Osteoblast (primary cell): Measurements from ENCODE around the gene ENAH. TPM values are rescaled to one million over a fixed set of nuclear protein-coding genes. Genes with fewer than 3 reads are reported as not detected.

ENCODE experiments used
- DNase-seq: peaks from one replicate; pipeline ENCODE4 v3.0.0; 2011; ENCODE audit warnings: low spot score, mixed read lengths; ENCODE audit not compliant: insufficient read length; ENCODE audit errors: missing footprints
- H2AFZ ChIP-seq: 2 replicates; pipeline ENCODE4 v1.6.0; 2011; ENCODE audit warnings: mild to moderate bottlenecking, low read length
- H3K27ac ChIP-seq: 2 replicates; pipeline ENCODE4 v1.5.1; 2011; ENCODE audit warnings: mild to moderate bottlenecking, low read depth, low read length, moderate library complexity
- H3K27me3 ChIP-seq: 2 replicates; pipeline ENCODE4 v1.6.0; 2012; ENCODE audit warnings: mild to moderate bottlenecking, control low read depth, inconsistent platforms, low read length, moderate library complexity; ENCODE audit not compliant: insufficient read depth
- H3K36me3 ChIP-seq: 2 replicates; pipeline ENCODE4 v1.5.1; 2011; ENCODE audit warnings: mild to moderate bottlenecking, low read length, control low read depth, moderate library complexity; ENCODE audit not compliant: insufficient read depth
- H3K4me1 ChIP-seq: 2 replicates; pipeline ENCODE4 v1.5.1; 2011; ENCODE audit warnings: mild to moderate bottlenecking, low read length, control low read depth, moderate library complexity; ENCODE audit not compliant: insufficient read depth
- H3K4me2 ChIP-seq: 2 replicates; pipeline ENCODE4 v1.6.0; 2011; ENCODE audit warnings: mild to moderate bottlenecking, low read length; ENCODE audit not compliant: insufficient read depth
- H3K4me3 ChIP-seq: fragments of 200-600 bp; sonication (generic); 3 replicates; pipeline ENCODE4 v1.5.1; 2012; ENCODE audit warnings: mild to moderate bottlenecking, low read length, inconsistent platforms; ENCODE audit not compliant: insufficient read depth
- H3K79me2 ChIP-seq: 2 replicates; pipeline ENCODE4 v1.6.0; 2012; ENCODE audit warnings: mild to moderate bottlenecking, low read length, control low read depth, inconsistent platforms; ENCODE audit not compliant: insufficient read depth
- H3K9me3 ChIP-seq: 2 replicates; pipeline ENCODE4 v1.5.1; 2011; ENCODE audit warnings: low read depth, low read length, control low read depth
- H4K20me1 ChIP-seq: 2 replicates; pipeline ENCODE4 v1.6.0; 2012; ENCODE audit warnings: mild to moderate bottlenecking, low read length, control low read depth; ENCODE audit not compliant: insufficient read depth
- total RNA-seq: library from RNA; depleted of rRNA; stranded (reverse); fragments of >200 nt; gene quantifications from 2 replicates; pipeline ENCODE4 v1.2.3, GENCODE V29; 2012
- TF ChIP-seq, protein P1 (sequence below): IDR thresholded peaks from 2 replicates; pipeline ENCODE4 v1.5.1; 2011; ENCODE audit warnings: mild to moderate bottlenecking, low read depth, low read length, moderate library complexity; ENCODE audit errors: extremely low read depth

ENAH gene
- total RNA-seq, 1 donor, result 453 TPM

- Histone ChIP-seq H3K27ac (no peak overlapping the region), H3K27me3 (no peaks in the 10 kb centered on the region), H4K20me1 (no peaks in the 10 kb centered on the region), H3K79me2 (no peaks in the 10 kb centered on the region), H3K9me3 (no peaks in the 10 kb centered on the region), H3K36me3 (no peaks in the 10 kb centered on the region), H3K4me2 (no peak overlapping the region), H2AFZ (no peak overlapping the region), H3K4me1 (peaks cover 28% of the 10 kb centered on the region), H3K4me3 (no peak overlapping the region)
- no peak for DNase-seq
- TF ChIP-seq, protein P1, sequence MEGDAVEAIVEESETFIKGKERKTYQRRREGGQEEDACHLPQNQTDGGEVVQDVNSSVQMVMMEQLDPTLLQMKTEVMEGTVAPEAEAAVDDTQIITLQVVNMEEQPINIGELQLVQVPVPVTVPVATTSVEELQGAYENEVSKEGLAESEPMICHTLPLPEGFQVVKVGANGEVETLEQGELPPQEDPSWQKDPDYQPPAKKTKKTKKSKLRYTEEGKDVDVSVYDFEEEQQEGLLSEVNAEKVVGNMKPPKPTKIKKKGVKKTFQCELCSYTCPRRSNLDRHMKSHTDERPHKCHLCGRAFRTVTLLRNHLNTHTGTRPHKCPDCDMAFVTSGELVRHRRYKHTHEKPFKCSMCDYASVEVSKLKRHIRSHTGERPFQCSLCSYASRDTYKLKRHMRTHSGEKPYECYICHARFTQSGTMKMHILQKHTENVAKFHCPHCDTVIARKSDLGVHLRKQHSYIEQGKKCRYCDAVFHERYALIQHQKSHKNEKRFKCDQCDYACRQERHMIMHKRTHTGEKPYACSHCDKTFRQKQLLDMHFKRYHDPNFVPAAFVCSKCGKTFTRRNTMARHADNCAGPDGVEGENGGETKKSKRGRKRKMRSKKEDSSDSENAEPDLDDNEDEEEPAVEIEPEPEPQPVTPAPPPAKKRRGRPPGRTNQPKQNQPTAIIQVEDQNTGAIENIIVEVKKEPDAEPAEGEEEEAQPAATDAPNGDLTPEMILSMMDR, result no peak
These were observed 206.3 kb downstream of the ENAH start for GRCh38 chr1:225446595-225446960.

- Histone ChIP-seq H4K20me1 (no peaks in the 10 kb centered on the region), H3K9me3 (no peaks in the 10 kb centered on the region), H2AFZ (no peak overlapping the region), H3K27me3 (no peaks in the 10 kb centered on the region), H3K4me3 (no peak overlapping the region), H3K4me2 (no peak overlapping the region), H3K79me2 (no peaks in the 10 kb centered on the region), H3K36me3 (no peaks in the 10 kb centered on the region), H3K27ac (no peak overlapping the region), H3K4me1 (peaks cover 28% of the 10 kb centered on the region)
- TF ChIP-seq, protein P1, result no peak
- no peak for DNase-seq
These were observed 207.0 kb downstream of the ENAH start for GRCh38 chr1:225445639-225446594.

DNA sequence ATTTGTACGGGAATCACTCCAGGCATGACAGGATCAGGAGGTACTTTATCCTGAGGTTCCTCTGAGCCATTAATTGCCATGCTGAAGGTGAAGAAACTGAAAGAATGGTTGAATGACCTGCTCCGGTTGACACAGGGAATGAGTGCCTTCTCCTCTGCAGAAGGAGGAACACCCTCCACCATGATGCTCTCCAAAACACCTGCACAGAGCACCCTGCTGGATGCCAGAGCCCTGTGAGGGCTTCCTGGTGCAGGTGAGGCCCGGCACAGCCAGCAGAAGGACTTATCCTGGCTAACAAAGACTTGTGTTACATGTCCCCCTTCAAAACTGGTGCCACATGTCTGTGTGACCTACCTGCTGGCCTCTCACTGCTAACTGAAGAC lies 210.8 kb downstream of the ENAH start:
- TF ChIP-seq, protein P1, result no peak
- DNase-seq, result no peak
- H3K4me3 ChIP-seq, result no peak overlapping the region

DNA sequence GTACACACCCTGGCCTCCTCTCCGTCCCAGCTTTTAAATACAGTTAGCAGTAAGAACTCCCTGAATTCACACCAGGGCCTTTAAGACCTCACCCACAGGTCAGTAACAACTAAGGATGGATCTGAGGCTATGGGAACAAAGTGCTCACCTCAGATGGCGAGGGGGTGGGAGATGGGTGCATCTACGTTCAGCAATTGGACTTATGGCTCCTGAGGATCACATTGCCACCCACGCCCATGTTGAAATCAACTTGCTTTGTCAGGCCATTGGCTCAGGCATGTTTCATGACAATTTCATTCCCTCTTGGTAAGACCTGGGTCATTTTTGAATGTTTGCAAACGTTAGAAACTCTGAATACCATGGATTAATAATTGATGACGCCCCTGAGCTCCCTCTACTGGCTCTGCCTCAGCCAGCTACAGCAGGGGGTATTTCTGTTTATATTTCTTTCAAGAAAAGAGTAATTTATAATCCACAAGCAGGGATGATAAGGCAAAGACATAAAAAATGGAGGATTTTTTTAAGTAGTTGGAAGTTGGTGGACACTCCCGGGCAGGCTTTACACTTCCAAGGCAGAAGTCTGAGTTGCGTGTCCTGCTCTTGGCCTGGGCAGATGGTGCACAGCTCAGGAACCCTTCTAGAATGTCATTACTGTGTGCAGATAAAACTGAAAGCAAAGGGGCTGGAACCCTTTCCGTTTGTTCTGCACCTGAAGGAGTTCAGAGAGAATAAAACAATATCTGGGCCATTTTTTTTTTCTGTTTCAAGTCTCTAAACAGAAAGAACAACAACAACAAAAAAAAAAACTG lies 211.4 kb downstream of the ENAH start:
- no peak overlapping the region for H3K4me3 ChIP-seq
- no peaks in the 10 kb centered on the region for H3K79me2 ChIP-seq
- TF ChIP-seq, protein P1, result peak; percentile 39
- no peak overlapping the region for H3K27ac ChIP-seq
- H3K9me3 ChIP-seq, result no peaks in the 10 kb centered on the region
- no peaks in the 10 kb centered on the region for H3K36me3 ChIP-seq
- no peak for DNase-seq
- H3K4me1 ChIP-seq, result peaks cover 15% of the 10 kb centered on the region
- peak overlapping the region; percentile 71 for H2AFZ ChIP-seq
- no peaks in the 10 kb centered on the region for H4K20me1 ChIP-seq
- H3K4me2 ChIP-seq, result no peak overlapping the region
- H3K27me3 ChIP-seq, result peaks cover 3% of the 10 kb centered on the region

More for the DNA sequence above, 210.8 kb downstream of the ENAH start:
- Histone ChIP-seq H3K4me2 (no peak overlapping the region), H3K9me3 (no peaks in the 10 kb centered on the region), H3K4me1 (peaks cover 15% of the 10 kb centered on the region), H3K27me3 (no peaks in the 10 kb centered on the region), H3K36me3 (no peaks in the 10 kb centered on the region), H4K20me1 (no peaks in the 10 kb centered on the region), H3K79me2 (no peaks in the 10 kb centered on the region), H3K27ac (no peak overlapping the region), H2AFZ (no peak overlapping the region)
